NCI-H524 (cell line): ENCODE data around the gene RASSF3.

Source experiments
- DNase-seq, 2 experiments: peaks; one replicate each; lab custom pipeline; 2025; lab: John Stamatoyannopoulos, UW

RASSF3 gene

GRCh38 chr12:64691227-64691794 lies 81.0 kb downstream of the RASSF3 start:
- peak; percentile 86 to 88 for DNase-seq

GRCh38 chr12:64691795-64692583 lies 81.7 kb downstream of the RASSF3 start:
- peak; percentile 97 to 99 for DNase-seq

GRCh38 chr12:64694130-64695040 lies 84.1 kb downstream of the RASSF3 start:
- DNase-seq: peak; percentile 22 to 77

- DNase-seq: no peak
Measured at GRCh38 chr12:64695550-64695949, 85.3 kb downstream of the RASSF3 start.

DNA sequence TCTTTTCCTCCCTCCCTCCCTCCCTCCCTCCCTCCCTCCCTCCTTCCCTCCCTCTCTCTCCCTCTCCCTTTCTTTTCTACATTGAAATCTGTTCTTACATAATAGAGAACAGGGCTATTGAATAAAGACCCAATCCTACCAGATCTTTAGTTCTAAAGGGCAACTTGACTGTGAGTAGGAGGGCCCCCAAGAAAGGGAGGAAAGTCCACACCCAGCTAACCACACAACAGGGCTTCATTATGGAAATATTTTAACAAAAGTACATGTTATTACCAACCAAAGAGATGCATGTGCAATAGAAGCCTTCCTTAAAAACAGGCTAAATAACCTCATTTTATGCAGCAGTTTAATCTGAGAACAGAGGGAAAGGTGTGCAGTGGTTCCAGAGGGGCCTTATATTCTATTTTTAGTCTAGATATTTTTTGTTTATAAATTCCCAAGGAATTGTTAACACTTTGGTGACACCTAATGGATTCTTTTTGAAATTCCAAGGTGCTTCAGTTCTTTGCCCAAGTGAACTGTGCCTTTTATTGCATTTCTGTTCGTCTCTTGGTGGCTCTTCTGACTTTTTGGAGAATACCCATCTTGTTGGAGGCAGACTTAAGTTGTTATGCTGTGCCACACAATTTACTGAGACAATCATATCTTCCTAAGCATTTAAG lies 85.9 kb downstream of the RASSF3 start:
- peak in 1 of 2 experiments; percentile 47 for DNase-seq

DNA sequence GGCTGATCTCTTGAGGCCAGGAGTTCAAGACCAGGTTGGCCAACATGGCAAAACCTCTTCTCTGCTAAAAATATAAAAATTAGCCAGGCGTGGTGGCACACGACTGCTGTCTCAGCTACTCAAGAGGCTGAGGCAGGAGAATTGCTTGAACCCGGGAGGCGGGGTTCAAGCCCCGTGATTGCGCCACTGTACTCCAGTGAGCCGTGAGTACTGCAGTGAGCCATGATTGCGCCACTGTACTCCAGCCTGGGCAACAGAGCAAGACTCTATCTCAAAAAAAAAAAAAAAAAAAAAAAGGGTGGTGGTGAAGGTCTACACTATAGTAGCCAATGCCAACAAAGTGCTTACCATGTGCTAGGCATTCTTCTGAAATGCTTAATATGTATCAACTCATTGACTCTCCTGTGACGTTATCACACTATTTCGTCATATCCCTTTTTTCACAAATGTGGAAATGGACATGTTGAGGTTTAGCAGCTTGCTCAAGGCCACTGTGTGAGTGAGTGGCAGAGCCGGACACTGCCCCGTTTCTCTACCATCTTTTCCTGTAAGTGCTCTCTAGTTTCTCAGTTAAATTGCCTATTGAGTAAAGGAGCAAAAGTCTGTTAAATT lies 89.3 kb downstream of the RASSF3 start:
- no peak for DNase-seq

GRCh38 chr12:64700532-64700931 lies 90.2 kb downstream of the RASSF3 start:
- DNase-seq: no peak

DNA sequence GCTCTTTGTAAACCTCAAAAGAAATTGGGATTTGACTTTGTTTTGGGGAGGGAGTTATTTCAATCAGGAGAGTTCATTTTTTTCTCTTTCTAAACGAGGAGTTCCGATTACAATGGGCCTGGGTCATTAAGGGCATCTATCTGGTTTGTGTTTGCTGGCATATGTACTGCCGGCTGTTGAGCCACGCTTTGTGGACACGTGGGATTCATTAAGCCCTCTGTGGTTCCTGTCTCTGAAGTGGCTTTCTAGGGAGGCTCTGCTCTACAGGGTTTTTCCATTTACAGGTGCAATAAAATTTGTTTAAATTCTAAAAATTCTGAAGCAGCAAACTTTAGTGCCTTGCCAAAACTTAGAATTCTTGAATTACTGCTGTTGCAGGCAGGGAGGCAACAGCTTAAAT lies 91.0 kb downstream of the RASSF3 start:
- peak; percentile 11 to 37 for DNase-seq

DNA sequence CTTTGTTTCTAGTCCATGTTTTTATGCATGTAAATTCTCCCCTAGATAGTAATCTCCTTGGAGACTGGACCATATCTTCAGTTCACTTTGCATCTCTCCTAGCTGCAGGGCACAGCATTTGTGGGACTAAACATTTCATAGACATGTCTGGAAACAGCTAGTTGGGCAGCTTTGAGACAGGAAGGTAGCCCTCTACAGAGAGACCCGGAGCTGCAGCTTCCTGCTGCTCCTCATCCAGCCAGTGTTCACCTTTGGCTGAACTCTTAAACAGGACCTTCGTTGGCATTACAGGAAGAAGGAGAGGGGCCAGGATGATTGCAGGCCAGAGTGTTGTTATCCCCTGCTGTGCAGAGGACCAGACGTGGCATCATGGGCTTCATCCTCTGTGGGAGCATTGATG lies 96.0 kb downstream of the RASSF3 start:
- DNase-seq: no peak

DNA sequence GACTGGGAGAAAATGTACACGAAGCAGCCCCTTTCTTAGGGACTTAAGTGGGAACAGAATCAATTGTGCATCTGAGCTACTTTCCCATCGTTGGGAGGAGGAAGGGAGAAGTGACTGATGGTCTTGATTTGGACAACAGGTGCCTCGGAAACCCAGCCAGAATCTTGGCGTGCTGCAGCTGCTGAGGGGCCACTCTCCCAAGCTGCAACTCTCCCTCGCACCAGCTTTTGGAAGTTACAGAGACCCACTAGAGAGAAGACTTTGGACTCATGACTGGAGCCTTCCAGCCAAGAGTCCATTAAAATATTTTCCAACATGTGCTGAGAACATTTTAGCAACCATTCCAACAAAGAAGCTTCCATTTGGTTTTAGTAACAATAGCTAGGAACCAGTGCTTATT lies 96.6 kb downstream of the RASSF3 start:
- no peak for DNase-seq

DNA sequence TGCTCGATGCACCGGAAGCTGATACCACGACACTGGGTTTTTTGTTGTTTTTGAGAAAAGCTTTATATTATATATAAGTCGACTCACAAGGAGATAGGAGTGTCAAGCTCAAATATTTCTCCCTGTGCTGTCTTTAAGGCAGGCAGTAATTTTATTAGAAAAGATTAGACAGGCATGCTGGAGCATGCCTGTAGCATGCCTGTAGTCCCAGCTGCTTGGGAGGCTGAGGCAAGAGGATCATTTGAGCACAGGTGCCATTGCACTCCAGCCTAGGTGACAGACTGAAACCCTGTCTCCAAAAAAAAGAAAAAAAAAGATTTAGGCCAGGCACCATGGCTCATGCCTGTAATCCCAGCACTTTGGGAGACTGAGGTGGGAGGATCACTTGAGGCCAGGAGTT lies 97.1 kb downstream of the RASSF3 start:
- DNase-seq: peak in 1 of 2 experiments; percentile 31

- no peak for DNase-seq
Measured at GRCh38 chr12:64707926-64708325, 97.6 kb downstream of the RASSF3 start.

DNA sequence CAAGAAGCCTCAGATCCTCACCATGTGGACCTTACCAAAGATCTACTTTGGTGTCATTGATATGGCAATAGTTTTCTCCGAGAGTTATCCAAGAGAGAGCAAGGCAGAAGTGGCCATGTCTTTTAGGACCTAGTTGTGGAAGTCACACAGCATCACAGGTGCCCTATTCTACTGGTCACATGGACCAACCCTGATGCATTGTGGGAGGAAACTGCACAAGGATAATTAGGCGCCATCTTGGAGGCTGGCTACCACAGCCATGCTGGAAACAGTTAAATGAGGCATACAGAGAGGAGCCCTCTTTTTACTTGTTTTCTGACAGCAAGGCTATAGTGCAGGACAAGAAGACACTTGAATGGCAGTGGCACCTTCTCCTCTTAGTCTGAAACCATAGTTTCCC lies 99.1 kb downstream of the RASSF3 start:
- DNase-seq: no peak

DNA sequence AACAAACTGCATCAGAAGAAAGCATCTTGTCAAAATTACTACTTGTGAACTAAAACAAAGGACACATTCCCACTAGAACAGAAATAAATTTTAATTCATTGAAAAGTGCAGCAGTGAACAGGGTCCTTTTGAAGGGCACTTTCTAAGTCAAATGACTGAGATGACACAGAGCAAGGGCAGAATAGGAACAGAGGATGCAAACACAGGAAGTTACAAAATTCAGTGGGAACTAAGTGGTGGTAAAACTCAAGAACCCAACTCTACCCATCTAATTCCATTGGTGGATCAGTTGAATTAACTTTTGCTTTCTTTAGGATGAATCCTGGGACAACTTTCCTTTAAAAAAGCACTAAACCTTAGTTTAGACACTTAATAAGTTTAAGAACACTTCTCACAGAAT lies 103.1 kb downstream of the RASSF3 start:
- DNase-seq: no peak

- DNase-seq: no peak
Measured at GRCh38 chr12:64714551-64714968, 104.3 kb downstream of the RASSF3 start.

DNA sequence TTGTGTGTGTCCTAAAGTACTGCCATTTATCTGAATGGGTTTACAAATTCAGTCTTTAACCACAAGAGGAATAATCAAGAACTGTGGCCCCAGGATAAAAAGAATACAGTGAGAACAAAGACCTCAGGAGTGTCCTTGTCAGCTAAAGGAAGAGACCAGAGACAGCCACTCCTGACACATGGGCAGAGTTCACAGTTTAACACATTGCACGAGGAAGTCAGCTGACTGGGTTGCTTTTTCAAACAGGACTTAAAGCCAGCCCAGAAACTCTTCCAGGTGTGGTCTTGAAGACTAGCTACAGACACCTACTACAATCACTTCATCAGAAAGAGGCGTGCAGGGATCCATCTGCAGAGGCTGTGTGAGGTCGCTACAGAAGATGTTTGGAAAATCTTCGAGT lies 106.1 kb downstream of the RASSF3 start:
- no peak for DNase-seq

DNA sequence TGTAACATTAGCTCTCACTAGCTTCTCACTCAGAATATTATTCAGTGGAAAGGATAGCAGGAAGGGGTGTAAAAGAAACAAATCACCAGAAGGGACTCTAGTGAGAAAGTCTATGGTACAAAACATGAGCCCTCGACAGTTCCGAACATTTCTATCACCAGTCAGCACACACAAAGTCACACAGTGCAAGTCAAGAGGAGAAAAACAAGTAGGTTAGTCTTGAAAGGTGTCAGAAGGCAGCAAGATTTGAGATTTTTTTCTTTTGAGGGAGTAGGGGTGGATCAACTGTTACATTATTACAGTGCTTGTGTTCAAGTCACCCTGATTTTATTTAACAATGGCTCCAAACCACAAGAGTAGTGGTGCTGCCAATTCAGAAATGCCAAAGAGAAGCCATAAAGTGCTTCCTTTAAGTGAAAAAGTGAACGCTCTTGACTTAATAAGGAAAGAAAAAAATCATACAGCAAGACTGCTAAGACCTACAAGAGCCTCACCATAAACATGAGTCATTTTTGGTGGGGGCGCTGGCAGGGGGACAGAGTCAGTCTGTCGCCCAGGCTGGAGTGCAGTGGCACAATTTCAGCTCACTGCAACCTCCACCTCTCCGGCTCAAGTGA lies 106.7 kb downstream of the RASSF3 start:
- no peak for DNase-seq

DNA sequence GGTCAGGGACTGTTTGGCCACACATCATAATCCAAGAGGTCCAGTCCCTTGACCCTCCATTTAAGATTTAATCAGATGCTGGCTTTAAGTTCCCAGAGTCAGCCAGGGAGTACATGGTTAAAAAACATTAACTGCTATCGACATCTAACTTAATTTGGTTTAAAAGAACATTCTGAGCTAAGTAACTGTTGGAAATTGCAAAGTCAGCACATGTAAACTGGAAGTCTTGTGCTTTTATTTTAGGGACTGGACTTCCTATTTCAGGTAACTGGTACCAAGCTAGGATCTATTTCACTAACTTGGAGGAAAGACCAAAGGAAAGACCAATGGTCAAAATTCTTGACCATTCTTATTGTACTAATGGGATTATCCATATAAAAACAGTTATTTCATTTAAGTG lies 108.4 kb downstream of the RASSF3 start:
- DNase-seq: no peak

DNA sequence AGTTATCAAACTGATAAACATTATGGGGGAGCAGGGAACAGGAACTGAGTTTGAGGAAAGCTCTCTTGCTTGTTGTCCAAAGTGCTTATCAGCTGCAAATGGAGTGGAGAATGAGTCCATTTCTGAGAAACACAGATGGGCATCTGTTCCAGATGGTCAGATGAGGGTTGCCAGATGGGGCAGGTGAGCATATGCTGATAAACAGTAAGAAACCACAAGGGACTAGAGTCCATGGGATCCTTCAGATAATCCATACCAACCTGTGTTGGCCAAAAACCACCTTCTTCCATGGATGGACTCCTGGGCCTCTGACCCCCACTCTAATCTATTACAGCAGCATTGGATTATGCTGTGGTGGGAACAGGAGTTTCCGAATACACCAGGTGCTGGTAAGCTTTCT lies 110.6 kb downstream of the RASSF3 start:
- peak; percentile 81 to 95 for DNase-seq

DNA sequence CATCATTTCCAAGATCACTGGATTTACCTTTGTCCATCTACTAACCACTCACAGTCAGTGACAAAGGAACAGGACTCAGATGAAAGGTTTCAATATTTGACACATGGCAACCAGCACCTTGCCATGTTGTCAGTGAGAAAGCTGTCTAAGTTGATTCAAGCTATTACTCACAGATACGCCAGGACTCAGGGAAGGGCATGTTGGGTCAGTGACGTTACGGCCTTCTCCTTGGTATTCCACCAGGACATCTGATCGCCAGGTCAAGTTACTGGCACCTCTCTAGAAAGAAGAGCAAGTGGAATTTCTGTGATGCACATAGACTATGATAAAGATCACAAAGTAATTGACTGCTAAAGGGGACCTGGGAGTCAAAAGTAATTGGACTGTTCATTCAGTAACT lies 112.5 kb downstream of the RASSF3 start:
- DNase-seq: no peak

- DNase-seq: no peak
Measured at GRCh38 chr12:64723630-64724029, 113.3 kb downstream of the RASSF3 start.
